Stimulated activated CD8-positive, alpha-beta memory T cell treated with anti-CD3 and anti-CD28 coated beads, Interleukin-7, amount 100 ng/mL, for 48 hours (primary cell): ENCODE data around the gene AGPAT2.

ENCODE experiments used
- DNase-seq, 2 donors: peaks; one replicate each; pipeline ENCODE4 v3.0.0-alpha.2; 2020; ENCODE audit warnings: low read depth in 1 of 2; ENCODE audit errors: extremely low read depth in 1 of 2

Gene AGPAT2

DNA sequence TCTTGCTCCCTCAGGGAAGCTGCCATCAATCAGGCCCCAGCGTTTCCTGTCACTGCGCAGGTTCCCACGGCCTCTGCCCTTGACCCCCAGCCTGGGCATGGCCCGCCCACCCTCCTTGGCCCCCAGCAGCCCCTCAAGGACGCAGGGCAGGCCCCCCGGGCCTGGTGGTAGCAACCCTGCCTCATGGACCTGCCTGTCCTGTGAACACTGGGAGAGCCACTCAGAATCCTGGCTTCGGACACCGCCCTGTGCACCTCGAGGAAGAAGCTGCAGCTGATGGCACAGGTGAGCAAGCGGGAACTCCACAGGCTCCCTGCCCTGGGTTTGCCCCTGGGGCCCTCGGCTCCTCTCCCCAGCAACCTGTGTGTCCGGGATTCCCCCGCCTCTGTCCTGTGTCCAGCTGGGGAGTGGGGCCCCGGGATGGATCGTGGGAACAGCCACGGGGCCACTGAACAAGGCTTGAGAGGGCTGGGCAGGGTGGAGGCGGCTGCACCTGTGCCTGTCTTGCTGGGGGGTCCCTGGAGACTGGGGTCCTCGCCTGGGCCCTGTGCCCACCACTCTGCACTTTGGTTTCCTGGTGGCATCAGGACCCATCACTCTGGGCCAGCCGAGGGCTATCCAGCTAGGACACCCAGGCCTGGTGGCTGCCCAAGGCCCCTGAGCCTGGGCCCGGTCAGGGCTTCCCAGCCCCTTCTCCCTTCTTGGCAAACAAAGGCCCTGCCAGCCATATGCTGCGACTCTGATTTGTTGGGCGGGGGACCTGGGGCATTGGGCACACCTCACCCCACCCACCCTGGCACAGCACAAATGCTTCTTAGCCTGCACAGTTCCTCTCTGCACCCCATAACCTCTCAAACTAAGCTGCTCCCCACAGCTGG, 58.0 kb downstream of the AGPAT2 start:
- no peak for DNase-seq

DNA sequence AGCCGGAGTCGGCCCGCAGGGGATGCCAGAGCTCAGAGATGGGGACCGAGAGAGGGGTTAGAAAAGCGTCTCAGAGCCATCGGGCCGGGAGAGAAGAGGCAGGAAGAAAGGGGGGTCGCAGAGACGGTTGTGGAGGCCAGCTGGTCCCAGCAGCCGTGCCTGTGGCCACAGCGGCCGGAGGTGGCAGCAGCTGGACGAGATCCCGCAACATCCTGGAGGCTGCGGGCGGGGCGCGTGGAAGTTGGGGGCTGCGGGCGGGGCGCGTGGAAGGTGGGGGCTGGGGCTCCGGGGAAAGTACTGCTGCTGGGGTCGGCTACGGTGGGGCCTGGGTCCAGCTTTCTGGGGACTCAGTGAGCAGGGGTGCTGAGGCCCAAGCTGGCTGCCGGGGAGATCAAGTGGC, 59.0 kb downstream of the AGPAT2 start:
- no peak for DNase-seq

DNA sequence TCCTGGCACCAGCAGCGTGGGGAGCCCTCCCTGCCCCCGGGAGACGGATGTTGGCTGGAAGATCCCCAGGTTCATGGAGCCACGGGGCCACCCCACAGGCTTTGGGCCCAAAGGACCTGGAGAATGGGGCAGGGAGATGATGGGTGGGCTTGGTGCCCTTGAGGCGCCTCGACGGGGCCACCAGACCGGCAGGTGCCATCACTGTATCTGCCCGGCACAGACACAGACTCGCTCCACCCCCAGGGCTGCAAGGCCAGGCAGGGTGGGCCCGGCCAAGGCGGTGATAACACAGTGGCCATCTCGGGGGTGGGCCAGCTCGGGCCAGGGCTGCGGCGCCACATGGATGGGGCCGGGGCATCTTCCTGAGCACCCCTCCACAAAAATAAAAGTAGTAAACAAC, 59.6 kb downstream of the AGPAT2 start:
- no peak for DNase-seq

DNA sequence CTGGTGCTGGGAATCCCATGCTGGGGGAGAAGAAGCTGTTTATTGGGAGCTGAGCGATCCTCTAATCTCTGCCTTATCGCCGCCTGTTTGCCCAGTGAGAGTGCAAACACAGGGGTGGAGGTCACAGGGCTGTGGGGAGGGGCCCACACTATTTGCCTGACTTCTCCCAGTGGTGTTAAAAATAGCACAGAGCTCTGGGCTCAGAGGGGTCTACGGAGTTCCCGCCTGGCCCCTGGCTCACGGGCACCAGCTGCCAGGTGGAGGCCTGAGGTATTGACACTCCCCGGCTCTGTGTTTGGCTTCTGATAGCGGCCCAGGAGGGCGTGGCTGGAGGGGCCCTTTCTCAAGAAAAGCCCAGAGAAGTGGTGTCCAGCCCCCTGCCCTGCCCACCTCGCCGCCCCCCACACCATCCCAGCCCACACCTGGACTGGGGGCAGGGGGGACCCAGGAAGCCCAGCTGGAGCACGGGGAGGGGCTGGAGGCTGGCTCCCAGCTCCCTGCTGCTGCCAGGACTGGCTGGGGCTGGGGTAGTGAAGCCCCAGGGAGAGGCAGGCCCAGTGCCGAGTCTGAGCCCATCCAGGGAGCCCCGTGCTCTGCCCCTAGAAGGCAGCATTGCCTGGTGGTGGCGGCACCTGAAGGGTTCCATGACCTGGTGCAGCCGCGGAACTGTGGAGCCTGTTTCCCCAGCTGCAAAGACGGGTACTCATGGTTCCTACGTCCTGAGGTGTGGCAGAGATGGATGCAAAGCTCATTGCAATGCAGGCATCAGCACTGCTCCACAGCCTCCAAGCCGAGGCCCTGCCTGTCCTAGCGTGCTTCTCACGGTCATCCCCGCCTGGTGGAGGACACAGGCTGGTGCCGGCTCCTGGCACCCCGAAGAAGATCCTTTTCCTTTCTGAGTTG, 60.3 kb downstream of the AGPAT2 start:
- no peak for DNase-seq

DNA sequence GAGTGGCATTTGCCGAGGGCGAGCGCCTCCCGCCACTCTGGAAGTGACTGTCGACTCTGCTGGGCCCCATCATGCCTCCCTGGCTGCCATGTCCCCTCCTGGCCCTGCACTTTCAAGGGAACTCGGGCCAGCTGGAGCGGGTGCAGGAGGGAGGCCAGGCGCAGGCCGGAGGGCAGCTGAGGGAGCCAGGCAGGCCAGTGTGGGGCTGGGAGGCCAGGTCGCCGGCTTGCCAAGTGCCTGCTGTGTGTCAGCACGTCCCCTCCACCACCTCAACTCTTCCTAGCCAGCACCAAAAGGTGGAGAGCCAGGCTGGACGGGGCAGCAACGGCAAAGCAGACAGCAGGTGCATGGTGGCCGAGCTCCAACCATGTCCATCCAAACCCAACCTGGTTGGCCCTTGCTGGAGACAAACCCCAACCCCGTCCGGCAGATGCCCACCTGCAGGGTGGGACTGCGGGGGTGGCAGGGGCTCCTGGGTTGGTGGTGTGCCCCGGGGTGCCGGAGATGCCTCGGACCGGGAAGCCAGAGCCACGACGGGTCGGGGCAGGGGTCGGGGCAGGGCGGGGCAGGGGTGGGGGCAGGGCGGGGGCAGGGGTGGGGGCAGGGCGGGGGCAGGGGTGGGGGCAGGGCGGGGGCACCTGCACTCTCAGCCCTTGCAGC, 61.1 kb downstream of the AGPAT2 start:
- no peak for DNase-seq

DNA sequence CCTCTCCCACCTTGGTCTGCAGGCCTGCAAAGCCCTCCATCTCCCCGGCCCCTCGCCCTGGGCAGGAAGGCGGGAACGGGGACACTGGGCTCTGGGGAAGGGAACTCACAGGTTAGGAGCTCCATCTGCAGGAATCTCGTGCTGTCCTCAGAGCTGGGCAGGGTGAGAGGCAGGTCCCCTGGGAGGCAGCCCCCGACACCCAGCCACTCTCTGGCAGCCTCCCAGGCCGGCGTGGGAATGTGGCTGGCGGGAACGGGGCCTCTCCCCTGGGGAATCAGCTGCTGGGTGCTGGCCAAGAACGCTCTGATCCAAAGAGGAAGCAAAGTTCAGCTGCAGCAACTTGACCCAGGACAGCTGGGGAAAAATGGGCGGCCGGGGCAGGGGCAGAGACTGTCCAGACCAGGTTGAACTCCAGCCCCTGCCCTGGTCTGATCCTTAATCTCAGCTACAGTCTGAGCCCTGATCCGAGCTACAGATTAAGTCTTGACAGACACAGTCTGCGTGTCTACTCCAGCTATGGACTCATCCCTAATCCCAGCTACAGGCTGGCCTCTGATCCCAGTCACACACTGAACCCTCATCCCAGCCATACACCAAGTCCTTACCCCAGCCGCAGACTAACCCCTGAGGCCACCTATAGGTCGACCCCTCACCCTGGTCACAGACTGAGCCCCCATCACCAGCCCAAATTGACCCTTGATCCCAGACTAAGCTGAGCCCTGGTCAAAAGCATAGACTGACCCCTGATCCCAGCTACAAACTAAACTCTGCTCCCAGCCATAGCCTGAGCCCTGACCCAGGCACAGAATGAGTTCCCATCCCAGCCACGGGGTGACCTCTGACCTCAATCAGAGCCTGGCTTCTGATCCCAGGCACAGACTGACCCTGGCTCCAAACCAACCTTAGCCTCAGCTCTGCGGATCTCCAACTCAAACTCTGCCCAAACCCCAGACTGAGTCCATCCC, 61.9 kb downstream of the AGPAT2 start:
- no peak for DNase-seq

DNA sequence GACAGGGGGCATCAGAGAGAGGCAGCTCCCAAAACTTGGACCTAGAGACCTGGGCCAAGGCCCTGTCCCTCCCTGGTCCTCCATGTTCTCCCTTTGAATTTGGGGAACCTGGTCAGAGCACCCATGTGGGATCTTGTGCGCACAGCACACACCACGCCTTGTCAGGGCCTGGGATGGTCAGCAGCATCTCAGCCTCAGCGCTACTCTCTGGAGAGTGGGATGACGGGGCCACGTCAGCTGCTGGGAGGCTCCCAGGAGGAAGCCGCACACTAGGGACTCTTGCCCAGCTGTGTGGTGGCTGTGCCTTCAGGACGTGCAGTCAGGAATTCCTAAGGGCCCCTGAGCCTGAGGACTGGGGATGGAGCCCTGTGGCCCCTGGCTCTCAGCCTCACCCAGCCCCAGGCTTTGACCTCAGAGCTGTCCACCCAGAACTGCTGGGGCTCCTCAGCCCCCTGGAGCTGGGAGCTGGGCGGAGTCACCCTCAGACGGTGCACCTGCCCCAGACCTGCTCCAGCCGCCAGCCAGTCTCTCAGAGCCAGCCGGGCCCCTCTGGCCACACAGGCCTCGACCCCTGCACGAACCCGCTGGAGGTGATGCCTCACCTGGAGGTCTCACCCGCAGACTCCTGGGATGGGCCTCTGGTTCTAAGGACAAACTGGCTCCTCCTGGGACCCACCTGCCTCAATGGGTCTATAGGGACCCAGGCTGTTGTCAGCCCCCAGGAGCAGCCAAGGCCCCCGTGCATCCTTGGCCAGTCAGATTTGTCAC, 62.9 kb downstream of the AGPAT2 start:
- no peak for DNase-seq

DNA sequence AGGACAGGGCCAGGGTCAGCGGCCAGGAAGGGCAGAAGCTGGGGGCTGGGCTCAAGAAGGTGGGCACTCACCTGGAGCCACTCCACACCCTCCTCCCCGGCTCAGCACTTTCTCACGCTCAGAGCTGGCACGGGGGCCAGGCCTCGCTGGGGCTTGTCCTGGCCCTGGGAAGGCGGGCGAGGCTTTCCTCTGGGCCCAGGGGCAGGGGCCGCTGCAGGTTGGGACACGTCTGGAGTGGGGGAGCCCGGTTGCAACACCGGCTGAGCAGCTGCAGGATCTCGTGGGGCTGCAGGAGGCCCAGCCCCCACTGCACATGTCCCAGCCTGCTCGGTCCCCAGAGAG, 63.4 kb downstream of the AGPAT2 start:
- DNase-seq, result no peak
